Measurements from ENCODE around the gene LCE2D.

GRCh38 chr1:152621993-152622392, 41.2 kb upstream of the LCE2D start:
- TF ChIP-seq EZH2 (IDR thresholded peaks at IDR 0.05; ENCODE audit: low read length, unreplicated experiment) (no peak), CTCF (conservative IDR thresholded peaks at IDR 0.05; ENCODE audit: low read depth, low read length) (no peak)
